Heart left ventricle (tissue), 16 donors: ENCODE data around the gene STEAP2. TPM values are rescaled to one million over a fixed set of nuclear protein-coding genes. Genes with fewer than 3 reads are reported as not detected.
A peak's percentile ranks its signal among the peaks of the same experiment; 100 is the strongest.
"Not testable (repeated sequence)": the region's sequence is repeated elsewhere in the genome, so short reads cannot be mapped to it uniquely, and the experiment has no call there.

ENCODE experiments used
- ATAC-seq, 4 donors: fragments of 200-7000 bp; cut with Tn5 transposase; one replicate each; pipeline ENCODE4 v1.9.1; 2020 to 2022; ENCODE audit warnings: moderate library complexity in 4 of 4, mild to moderate bottlenecking in 3 of 4, moderate number of reproducible peaks in 1 of 4
- DNase-seq, 5 donors: peaks; one replicate each; pipeline ENCODE4 v3.0.0-alpha.2; 2020
- H3K27ac ChIP-seq, 12 donors: fragments of 200-600 bp; sonication (generic) in 4 of 12; one replicate each; pipeline versions ENCODE4 v1.5.0 to v1.8.0; 2016 to 2022; ENCODE audit warnings: mild to moderate bottlenecking in 2 of 12
- H3K27me3 ChIP-seq, 9 donors: fragments of 200-600 bp; sonication (generic) in 2 of 9; one replicate each; pipeline versions ENCODE4 v1.5.1 to v1.8.0; 2016 to 2022; ENCODE audit warnings: mild to moderate bottlenecking in 3 of 9
- H3K36me3 ChIP-seq, 9 donors: fragments of 200-600 bp; sonication (generic) in 2 of 9; one replicate each; pipeline versions ENCODE4 v1.5.0 to v1.8.0; 2018 to 2022; ENCODE audit warnings: mild to moderate bottlenecking in 2 of 9
- H3K4me1 ChIP-seq, 12 donors: fragments of 200-600 bp; sonication (generic) in 4 of 12; one replicate each; pipeline versions ENCODE4 v1.5.0 to v1.8.0; 2016 to 2022; ENCODE audit warnings: mild to moderate bottlenecking in 3 of 12
- H3K4me3 ChIP-seq, 12 donors: fragments of 200-600 bp; sonication (generic) in 4 of 12; one replicate each; pipeline versions ENCODE4 v1.5.0 to v1.8.0; 2017 to 2022; ENCODE audit warnings: mild to moderate bottlenecking in 9 of 12, moderate library complexity in 4 of 12
- H3K9me3 ChIP-seq, 12 donors: fragments of 200-600 bp; sonication (generic) in 4 of 12; one replicate each; pipeline versions ENCODE4 v1.5.0 to v1.8.0; 2016 to 2022; ENCODE audit warnings: mild to moderate bottlenecking in 1 of 12
- POLR2A ChIP-seq, 2 donors: fragments of 450-650 bp; IDR thresholded peaks; one replicate each; pipeline ENCODE4 v1.6.1; 2017; ENCODE audit warnings: antibody characterized with exemption in 2 of 2, mild to moderate bottlenecking in 2 of 2, moderate library complexity in 2 of 2
- WGBS, 4 donors: extraction: QIAGEN DNeasy Blood & Tissue Kit in 2 of 4; methylation state at CpG; one replicate each; pipeline versions ENCODE4 v1.1.5 to v1.1.7; 2013 to 2018; 5-methylcytosine and 5-hydroxymethylcytosine counted together
- intact Hi-C, 10 donors: fragments of 100-400 bp; cut with DNase I; formaldehyde crosslinking; loops; one replicate each; pipeline versions ENCODE4 v1.11.1 to v1.14.2; 2022
- polyA plus RNA-seq, 2 donors: library from polyadenylated mRNA; stranded (reverse); fragments of 200-250 nt; gene quantifications; one replicate each; pipeline ENCODE4 v1.2.3, GENCODE V29; 2013
- total RNA-seq, 9 donors: library from RNA; depleted of rRNA in 2 of 9; stranded (reverse); fragments of >200 nt in 2 of 9; fragmentation: NEBNext Ultra II Directional in 3 of 9; extraction: Animal tissue kit (Norgen Biotek cat#: 25700) in 3 of 9; gene quantifications; one replicate each; pipeline versions ENCODE4 v1.1.0 to v1.2.4, GENCODE V29; 2016 to 2023
- TF ChIP-seq, protein P1 (sequence below), 12 donors: fragments of 200-600 bp; sonication (generic) in 4 of 12; IDR thresholded peaks; one replicate each; pipeline versions ENCODE4 v1.5.0 to v1.8.0; 2018 to 2022; ENCODE audit warnings: antibody characterized with exemption in 12 of 12, mild to moderate bottlenecking in 5 of 12
- donor health status: ischemic (EF 13 %, LVEDD 7.1; RV severe dilation, severe dysfunction).
- donor health status: healthy with polysubstance abuse.
- donor health status: DM: no; HTN: yes; CAD: no.
- donor health status: DM: no; HTN: no; CAD: no.
- donor health status: ischemic (EF 25% LVEDD 6.9; RV normal size, moderate dysfunction).
- donor health status: ischemic (EF 25% LVEDD 5.7; RV mildly dilated, moderate dysfunction).
- donor health status: healthy.
- donor health status: DM: yes; HTN: yes; CAD: no.
- donor health status: ischemic (EF 35%, LVEDD 5.7; RV mildly dilated, moderate dysfunction).
- donor health status: nonischemic (EF 11% LVEDD 7.7; RV severe dilation, severe dysfunction).
- donor health status: DM: yes; HTN: yes; CAD: no.
- donor health status: PGD.
- donor health status: ischemic (EF 29% LVEDD 5.4; RV normal size, mild dysfunction).
- donor health status: nonischemic (EF 23%, LVEDD 6.1; RV moderate dilation, normal function).

The STEAP2 gene
- total and polyA plus RNA-seq, 11 donors: 1.4 to 16.7 (median 7.3) TPM

- intact Hi-C loops: no loop called here
- Histone ChIP-seq H3K27me3 (peaks cover 0 to 6% (median 0%) of the 10 kb centered on the region in 9 donors), H3K9me3 (peaks cover 0 to under 1% (median 0%) of the 10 kb centered on the region in 12 donors), H3K27ac (peak overlapping the region in 2 of 12 donors; percentile 8 to 15), H3K4me3 (no peak overlapping the region), H3K36me3 (no peaks in the 10 kb centered on the region), H3K4me1 (peaks cover 0 to 17% (median 9%) of the 10 kb centered on the region in 12 donors)
- TF ChIP-seq POLR2A (IDR thresholded peaks at IDR 0.05): no peak
- TF ChIP-seq, protein P1, sequence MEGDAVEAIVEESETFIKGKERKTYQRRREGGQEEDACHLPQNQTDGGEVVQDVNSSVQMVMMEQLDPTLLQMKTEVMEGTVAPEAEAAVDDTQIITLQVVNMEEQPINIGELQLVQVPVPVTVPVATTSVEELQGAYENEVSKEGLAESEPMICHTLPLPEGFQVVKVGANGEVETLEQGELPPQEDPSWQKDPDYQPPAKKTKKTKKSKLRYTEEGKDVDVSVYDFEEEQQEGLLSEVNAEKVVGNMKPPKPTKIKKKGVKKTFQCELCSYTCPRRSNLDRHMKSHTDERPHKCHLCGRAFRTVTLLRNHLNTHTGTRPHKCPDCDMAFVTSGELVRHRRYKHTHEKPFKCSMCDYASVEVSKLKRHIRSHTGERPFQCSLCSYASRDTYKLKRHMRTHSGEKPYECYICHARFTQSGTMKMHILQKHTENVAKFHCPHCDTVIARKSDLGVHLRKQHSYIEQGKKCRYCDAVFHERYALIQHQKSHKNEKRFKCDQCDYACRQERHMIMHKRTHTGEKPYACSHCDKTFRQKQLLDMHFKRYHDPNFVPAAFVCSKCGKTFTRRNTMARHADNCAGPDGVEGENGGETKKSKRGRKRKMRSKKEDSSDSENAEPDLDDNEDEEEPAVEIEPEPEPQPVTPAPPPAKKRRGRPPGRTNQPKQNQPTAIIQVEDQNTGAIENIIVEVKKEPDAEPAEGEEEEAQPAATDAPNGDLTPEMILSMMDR (IDR thresholded peaks at IDR 0.05): no peak
- 56 to 66% (median 62%) methylated on average over 3 of the region's 3 CpGs for WGBS, 4 donors
- DNase-seq (no peak), ATAC-seq (no peak)
Measured at GRCh38 chr7:90250601-90251303, 39.2 kb downstream of the STEAP2 start.

DNA sequence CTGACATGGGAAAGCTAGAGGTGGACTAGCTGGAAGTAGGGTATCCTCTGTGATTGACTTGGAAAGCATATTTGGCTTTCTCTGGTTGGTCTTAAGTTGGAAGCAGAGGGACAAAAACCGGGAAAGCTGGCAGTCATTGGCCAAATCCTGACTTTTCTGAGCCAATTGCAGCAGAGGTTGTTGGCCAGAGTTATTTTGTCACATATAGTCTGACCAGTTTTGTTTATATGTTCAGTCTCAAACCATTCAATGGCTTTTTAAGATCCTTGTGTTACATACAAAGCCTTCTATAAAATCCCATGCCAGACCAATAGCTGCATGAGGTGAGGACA, 39.7 kb downstream of the STEAP2 start:
- no peak for ATAC-seq

DNA sequence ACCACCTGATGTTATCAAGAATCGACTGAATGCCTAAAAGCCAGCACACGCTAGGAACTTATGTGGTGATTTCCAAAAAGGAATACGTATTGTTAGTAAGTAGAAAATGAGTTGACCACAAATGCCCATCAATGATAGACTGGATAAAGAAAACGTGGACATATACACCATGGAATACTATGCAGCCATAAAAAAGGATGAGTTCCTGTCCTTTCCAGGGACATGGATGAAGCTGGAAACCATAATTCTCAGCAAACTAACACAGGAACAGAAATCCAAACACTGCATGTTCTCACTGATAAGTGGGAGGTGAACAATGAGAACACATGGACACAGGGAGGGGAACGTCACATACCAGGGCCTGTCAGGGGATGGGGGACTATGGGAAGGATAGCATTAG, 44.5 kb downstream of the STEAP2 start:
- intact Hi-C loops: loop anchor here in 1 of 10 donors (5.0 kb wide), 1 partner anchor 104 kb away; the partner anchor contains the start of gene STEAP1

More for the DNA sequence above, 39.7 kb downstream of the STEAP2 start:
- WGBS, 4 donors: 67 to 84% (median 69%) methylated on average over 1 of the region's 1 CpG
- H3K36me3 ChIP-seq: no peaks in the 10 kb centered on the region
- no peak overlapping the region for H3K4me3 ChIP-seq
- H3K27ac ChIP-seq: peak overlapping the region in 1 of 12 donors; percentile 8
- TF ChIP-seq, protein P1 (IDR thresholded peaks at IDR 0.05): no peak
- no peak for TF ChIP-seq POLR2A (IDR thresholded peaks at IDR 0.05)
- peaks cover 0 to 1% (median 0%) of the 10 kb centered on the region in 9 donors for H3K27me3 ChIP-seq
- DNase-seq: no peak
- peaks cover 0 to 11% (median 4%) of the 10 kb centered on the region in 12 donors for H3K4me1 ChIP-seq
- H3K9me3 ChIP-seq: peaks cover 0 to 4% (median 0%) of the 10 kb centered on the region in 12 donors
- intact Hi-C loops: no loop called here

DNA sequence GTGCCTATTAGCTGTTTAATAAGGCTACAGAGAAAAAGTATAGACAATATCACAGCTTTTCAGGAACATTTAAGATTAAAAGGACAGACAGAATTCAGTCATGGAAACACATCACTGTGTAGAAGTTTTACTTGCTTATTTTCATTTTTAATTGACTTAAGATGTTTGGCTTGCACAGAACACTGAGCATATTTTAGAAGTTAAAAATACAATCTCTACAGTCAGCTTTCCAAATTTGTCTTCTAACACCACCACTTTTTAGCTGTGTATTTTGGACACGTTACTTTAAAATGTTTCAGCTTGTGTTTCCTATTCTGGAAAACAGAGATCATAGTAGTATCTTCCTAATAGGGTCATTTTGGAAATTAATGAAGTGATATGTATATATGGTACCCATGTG, 45.2 kb downstream of the STEAP2 start:
- Histone ChIP-seq H3K36me3 (no peaks in the 10 kb centered on the region), H3K9me3 (peaks cover 0 to 4% (median 0%) of the 10 kb centered on the region in 12 donors), H3K4me1 (no peaks in the 10 kb centered on the region), H3K27me3 (no peaks in the 10 kb centered on the region), H3K27ac (no peak overlapping the region), H3K4me3 (no peak overlapping the region)
- WGBS, 4 donors: 71 to 83% (median 79%) methylated on average over 1 of the region's 1 CpG
- ATAC-seq (no peak), DNase-seq (no peak)
- no peak for TF ChIP-seq POLR2A (IDR thresholded peaks at IDR 0.05)
- TF ChIP-seq, protein P1 (IDR thresholded peaks at IDR 0.05): no peak
- intact Hi-C loops: loop anchor here in 1 of 10 donors (5.0 kb wide), 1 partner anchor 104 kb away; the partner anchor contains the start of gene STEAP1

More for the DNA sequence above, 44.5 kb downstream of the STEAP2 start:
- ATAC-seq, H3K27me3 ChIP-seq, H3K9me3 ChIP-seq, DNase-seq, H3K4me3 ChIP-seq, H3K4me1 ChIP-seq, H3K36me3 ChIP-seq, H3K27ac ChIP-seq: not testable (repeated sequence)
- 93 to 96% (median 95%) methylated on average over 5 of the region's 5 CpGs for WGBS, 4 donors
